ENCODE results near the gene PALM3. TPM values are rescaled to one million over a fixed set of nuclear protein-coding genes. Genes with fewer than 3 reads are reported as not detected.
A peak's percentile ranks its signal among the peaks of the same experiment; 100 is the strongest.

PALM3 gene
- total RNA-seq, 1 donor from 2014 or later = 5.7 TPM

GRCh38 chr19:14061081-14061749, 661 bp downstream of the PALM3 start:
- Mint-ChIP-seq H3K27ac (ENCODE audit: unreplicated experiment) (no peak overlapping the region), H3K4me3 (no peak overlapping the region)
- DNase-seq (ENCODE audit: low read depth, low spot score) = no peak

GRCh38 chr19:14059652-14060155, 2.2 kb downstream of the PALM3 start:
- H3K27ac Mint-ChIP-seq (ENCODE audit: unreplicated experiment) = no peak overlapping the region
- H3K27me3 Mint-ChIP-seq (ENCODE audit: low read depth) = peaks cover 43% of the 10 kb centered on the region
- peaks cover 6% of the 10 kb centered on the region for H3K4me1 Mint-ChIP-seq
- H3K9me3 Mint-ChIP-seq = no peaks in the 10 kb centered on the region
- no peak overlapping the region for H3K4me3 Mint-ChIP-seq
- H3K36me3 Mint-ChIP-seq (ENCODE audit: low read depth) = no peaks in the 10 kb centered on the region
- DNase-seq (ENCODE audit: low read depth, low spot score) = no peak
- no peak for TF ChIP-seq CTCF (conservative IDR thresholded peaks at IDR 0.05)

More at GRCh38 chr19:14061081-14061749, 661 bp downstream of the PALM3 start:
- H3K4me1 Mint-ChIP-seq = peaks cover 6% of the 10 kb centered on the region
- TF ChIP-seq CTCF (conservative IDR thresholded peaks at IDR 0.05) = no peak
- H3K36me3 Mint-ChIP-seq (ENCODE audit: low read depth) = no peaks in the 10 kb centered on the region
- H3K27me3 Mint-ChIP-seq (ENCODE audit: low read depth) = peaks cover 43% of the 10 kb centered on the region
- H3K9me3 Mint-ChIP-seq = no peaks in the 10 kb centered on the region

GRCh38 chr19:14059093-14059480, 2.8 kb downstream of the PALM3 start:
- DNase-seq (ENCODE audit: low read depth, low spot score) = peak; percentile 36
- H3K27ac Mint-ChIP-seq (ENCODE audit: unreplicated experiment) = no peak overlapping the region
- peaks cover 6% of the 10 kb centered on the region for H3K4me1 Mint-ChIP-seq
- TF ChIP-seq CTCF (conservative IDR thresholded peaks at IDR 0.05) = peak; percentile 65
- no peak overlapping the region for H3K4me3 Mint-ChIP-seq
- no peaks in the 10 kb centered on the region for H3K36me3 Mint-ChIP-seq (ENCODE audit: low read depth)
- H3K27me3 Mint-ChIP-seq (ENCODE audit: low read depth) = peaks cover 45% of the 10 kb centered on the region
- no peaks in the 10 kb centered on the region for H3K9me3 Mint-ChIP-seq

- H3K9me3 Mint-ChIP-seq = no peaks in the 10 kb centered on the region
- no peak overlapping the region for H3K4me3 Mint-ChIP-seq
- no peaks in the 10 kb centered on the region for H3K36me3 Mint-ChIP-seq (ENCODE audit: low read depth)
- peaks cover 46% of the 10 kb centered on the region for H3K27me3 Mint-ChIP-seq (ENCODE audit: low read depth)
- no peak overlapping the region for H3K27ac Mint-ChIP-seq (ENCODE audit: unreplicated experiment)
- no peak for DNase-seq (ENCODE audit: low read depth, low spot score)
- TF ChIP-seq CTCF (conservative IDR thresholded peaks at IDR 0.05) = no peak
- H3K4me1 Mint-ChIP-seq = peaks cover 6% of the 10 kb centered on the region
Measured at GRCh38 chr19:14058182-14059092, 3.4 kb downstream of the PALM3 start.

- H3K36me3 Mint-ChIP-seq (ENCODE audit: low read depth) = no peaks in the 10 kb centered on the region
- H3K27me3 Mint-ChIP-seq (ENCODE audit: low read depth) = peaks cover 43% of the 10 kb centered on the region
- peak overlapping the region; percentile 73 for H3K4me3 Mint-ChIP-seq
- TF ChIP-seq CTCF (conservative IDR thresholded peaks at IDR 0.05) = no peak
- peaks cover 6% of the 10 kb centered on the region for H3K4me1 Mint-ChIP-seq
- no peak for DNase-seq (ENCODE audit: low read depth, low spot score)
- no peaks in the 10 kb centered on the region for H3K9me3 Mint-ChIP-seq
- no peak overlapping the region for H3K27ac Mint-ChIP-seq (ENCODE audit: unreplicated experiment)
Measured at GRCh38 chr19:14056741-14057356, 5.0 kb downstream of the PALM3 start.
